GM12865 (cell line): ENCODE data around the gene ZBED4.

Source experiments
- DNase-seq: peaks from one replicate; pipeline ENCODE4 v3.0.0; 2010; ENCODE audit warnings: low read depth
- H3K4me3 ChIP-seq: 2 replicates; pipeline ENCODE4 v1.5.1; 2011; ENCODE audit warnings: mild to moderate bottlenecking, low read depth, low read length, control low read depth
- TF ChIP-seq, protein P1 (sequence below): IDR thresholded peaks from 2 replicates; pipeline ENCODE4 v1.5.1; 2011; ENCODE audit warnings: low read length, control low read depth, low read depth, inconsistent platforms; ENCODE audit not compliant: insufficient read depth; ENCODE audit errors: missing control alignments

ZBED4 gene

DNA sequence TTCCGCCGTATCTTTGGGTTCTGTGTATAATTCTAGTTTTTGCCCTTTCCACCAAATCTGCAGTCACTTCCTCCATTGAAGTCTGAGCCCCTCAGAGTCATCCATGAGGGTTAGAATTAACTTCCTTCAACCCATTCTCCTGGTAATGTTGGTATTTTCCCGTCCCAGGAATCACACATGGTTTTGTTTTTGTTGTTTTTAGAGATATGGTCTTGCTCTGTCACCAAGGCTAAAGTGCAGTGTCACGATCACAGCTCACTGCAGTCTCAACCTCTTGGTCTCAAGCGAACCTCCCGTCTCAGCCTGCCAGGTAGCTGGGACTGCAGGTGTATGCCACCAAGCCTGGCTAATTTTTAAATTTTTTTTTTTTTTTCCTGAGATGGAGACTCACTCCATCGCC, 18.7 kb downstream of the ZBED4 start:
- TF ChIP-seq, protein P1, sequence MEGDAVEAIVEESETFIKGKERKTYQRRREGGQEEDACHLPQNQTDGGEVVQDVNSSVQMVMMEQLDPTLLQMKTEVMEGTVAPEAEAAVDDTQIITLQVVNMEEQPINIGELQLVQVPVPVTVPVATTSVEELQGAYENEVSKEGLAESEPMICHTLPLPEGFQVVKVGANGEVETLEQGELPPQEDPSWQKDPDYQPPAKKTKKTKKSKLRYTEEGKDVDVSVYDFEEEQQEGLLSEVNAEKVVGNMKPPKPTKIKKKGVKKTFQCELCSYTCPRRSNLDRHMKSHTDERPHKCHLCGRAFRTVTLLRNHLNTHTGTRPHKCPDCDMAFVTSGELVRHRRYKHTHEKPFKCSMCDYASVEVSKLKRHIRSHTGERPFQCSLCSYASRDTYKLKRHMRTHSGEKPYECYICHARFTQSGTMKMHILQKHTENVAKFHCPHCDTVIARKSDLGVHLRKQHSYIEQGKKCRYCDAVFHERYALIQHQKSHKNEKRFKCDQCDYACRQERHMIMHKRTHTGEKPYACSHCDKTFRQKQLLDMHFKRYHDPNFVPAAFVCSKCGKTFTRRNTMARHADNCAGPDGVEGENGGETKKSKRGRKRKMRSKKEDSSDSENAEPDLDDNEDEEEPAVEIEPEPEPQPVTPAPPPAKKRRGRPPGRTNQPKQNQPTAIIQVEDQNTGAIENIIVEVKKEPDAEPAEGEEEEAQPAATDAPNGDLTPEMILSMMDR = no peak

GRCh38 chr22:49873228-49873940, 19.7 kb downstream of the ZBED4 start:
- TF ChIP-seq, protein P1 = no peak
- DNase-seq = no peak

More for the DNA sequence above, 18.7 kb downstream of the ZBED4 start:
- no peak for DNase-seq
- no peak overlapping the region for H3K4me3 ChIP-seq

GRCh38 chr22:49877642-49878041, 24.0 kb downstream of the ZBED4 start:
- TF ChIP-seq, protein P1 = no peak
- no peak for DNase-seq
- H3K4me3 ChIP-seq = no peak overlapping the region

More at GRCh38 chr22:49873228-49873940, 19.7 kb downstream of the ZBED4 start:
- no peak overlapping the region for H3K4me3 ChIP-seq

DNA sequence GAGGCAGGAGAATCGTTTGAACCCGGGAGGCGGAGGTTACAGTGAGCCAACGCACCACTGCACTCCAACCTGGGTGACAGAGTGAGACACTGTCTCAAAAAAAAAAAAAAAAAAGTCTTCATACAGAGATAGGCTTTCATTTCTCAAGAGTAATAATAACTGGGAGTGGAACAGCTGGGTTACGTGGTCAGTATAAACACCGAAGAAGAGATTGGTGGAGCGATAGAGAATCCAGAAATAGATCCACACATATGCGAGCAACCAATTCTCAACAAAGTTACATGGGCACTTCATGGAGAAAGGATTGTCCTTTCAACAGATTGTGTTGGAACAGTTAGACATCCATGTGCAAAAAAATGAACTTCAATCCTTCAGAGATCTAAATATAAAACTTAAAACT, 24.6 kb downstream of the ZBED4 start:
- H3K4me3 ChIP-seq = no peak overlapping the region
- TF ChIP-seq, protein P1 = no peak
- DNase-seq = no peak

DNA sequence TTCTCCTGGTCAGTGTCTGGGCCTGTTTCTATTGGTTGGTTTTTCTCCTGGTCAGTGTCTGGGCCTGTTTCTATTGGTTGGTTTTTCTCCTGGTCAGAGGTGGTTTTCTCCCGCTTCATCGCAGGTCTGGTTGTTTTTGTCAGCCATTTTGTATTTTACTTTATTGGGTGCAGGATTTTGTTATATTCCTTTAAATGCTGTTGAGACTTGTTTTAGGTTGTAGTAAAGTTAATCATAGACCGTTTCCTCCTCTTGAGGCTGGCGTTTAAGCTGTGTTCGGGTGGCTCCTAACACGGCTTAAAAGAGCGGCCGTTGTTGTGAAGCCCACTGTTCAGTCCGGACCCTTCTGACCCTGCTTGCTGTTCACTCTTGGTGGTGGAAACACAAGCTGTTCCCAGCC, 26.2 kb downstream of the ZBED4 start:
- TF ChIP-seq, protein P1 = no peak
- peak overlapping the region; percentile 28; the same call in 1 of the 2 replicates for H3K4me3 ChIP-seq
- no peak for DNase-seq

GRCh38 chr22:49880281-49880680, 26.6 kb downstream of the ZBED4 start:
- DNase-seq = peak; percentile 78
- TF ChIP-seq, protein P1 = no peak
- H3K4me3 ChIP-seq = peak overlapping the region; percentile 28

DNA sequence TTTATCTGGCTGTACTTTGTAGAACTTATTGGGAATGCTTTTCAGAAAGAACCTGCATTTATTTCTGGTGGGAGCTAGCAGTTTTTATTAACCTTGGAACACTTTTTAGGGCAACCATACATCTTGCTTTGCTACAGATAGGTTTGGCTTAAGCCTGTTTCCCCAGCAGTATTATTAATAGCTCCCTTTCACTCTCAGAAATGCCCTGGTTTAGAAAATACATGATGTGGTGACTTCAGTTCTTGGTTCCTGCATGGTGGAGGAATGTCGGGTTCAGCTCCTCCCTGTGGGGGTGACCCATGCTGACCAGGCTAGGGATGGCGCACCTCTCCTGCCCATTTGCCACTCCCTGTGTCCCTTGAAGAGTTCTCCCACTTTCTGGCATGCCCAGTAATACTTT, 28.2 kb downstream of the ZBED4 start:
- peak overlapping the region; percentile 32 for H3K4me3 ChIP-seq
- DNase-seq = peak; percentile 54
- TF ChIP-seq, protein P1 = no peak
